Activated naive CD4-positive, alpha-beta T cell treated with anti-CD3 and anti-CD28 coated beads, Interleukin-2, amount 50 U/mL, for 16 hours (primary cell): Measurements from ENCODE around the gene NHSL2.
"Not testable (repeated sequence)": the region's sequence is repeated elsewhere in the genome, so short reads cannot be mapped to it uniquely, and the experiment has no call there.

Source experiments
- DNase-seq: peaks from one replicate; pipeline ENCODE4 v3.0.0-alpha.2; 2020

NHSL2 gene

GRCh38 chrX:72045552-72046277 lies 135.1 kb downstream of the NHSL2 start:
- no peak for DNase-seq

GRCh38 chrX:72046447-72046846 lies 135.8 kb downstream of the NHSL2 start:
- no peak for DNase-seq

GRCh38 chrX:72048510-72049455 lies 138.1 kb downstream of the NHSL2 start:
- no peak for DNase-seq

- no peak for DNase-seq
These were observed 139.4 kb downstream of the NHSL2 start for GRCh38 chrX:72050011-72050410.

- DNase-seq, result no peak
These were observed 140.9 kb downstream of the NHSL2 start for GRCh38 chrX:72051589-72051988.

- no peak for DNase-seq
These were observed 141.9 kb downstream of the NHSL2 start for GRCh38 chrX:72052415-72053090.

GRCh38 chrX:72053508-72053907 lies 142.9 kb downstream of the NHSL2 start:
- DNase-seq, result no peak

GRCh38 chrX:72054779-72055489 lies 144.3 kb downstream of the NHSL2 start:
- DNase-seq, result no peak

- DNase-seq, result no peak
These were observed 146.7 kb downstream of the NHSL2 start for GRCh38 chrX:72057331-72057730.

- DNase-seq, result no peak
These were observed 147.2 kb downstream of the NHSL2 start for GRCh38 chrX:72057849-72058248.

GRCh38 chrX:72058346-72058745 lies 147.7 kb downstream of the NHSL2 start:
- DNase-seq, result not testable (repeated sequence)

GRCh38 chrX:72060196-72060920 lies 149.7 kb downstream of the NHSL2 start:
- no peak for DNase-seq

- no peak for DNase-seq
These were observed 150.4 kb downstream of the NHSL2 start for GRCh38 chrX:72060921-72061490.

GRCh38 chrX:72062916-72063315 lies 152.3 kb downstream of the NHSL2 start:
- no peak for DNase-seq

GRCh38 chrX:72069350-72070160 lies 158.9 kb downstream of the NHSL2 start:
- DNase-seq, result no peak

GRCh38 chrX:72071213-72071612 lies 160.6 kb downstream of the NHSL2 start:
- DNase-seq, result no peak

- DNase-seq, result no peak
These were observed 163.0 kb downstream of the NHSL2 start for GRCh38 chrX:72073633-72074032.

- no peak for DNase-seq
These were observed 167.8 kb downstream of the NHSL2 start for GRCh38 chrX:72078411-72078810.

GRCh38 chrX:72079607-72080006 lies 169.0 kb downstream of the NHSL2 start:
- no peak for DNase-seq

- DNase-seq, result no peak
These were observed 169.5 kb downstream of the NHSL2 start for GRCh38 chrX:72080150-72080549.

GRCh38 chrX:72080800-72081199 lies 170.2 kb downstream of the NHSL2 start:
- no peak for DNase-seq
